Loucy (cell line): ENCODE measurements around the gene CDH4.

Experiments used
- EZH2phosphoT487 ChIP-seq: fragments of 200-600 bp; IDR thresholded peaks from 2 replicates; pipeline ENCODE4 v1.6.1; 2018; ENCODE audit warnings: antibody characterized with exemption, mild to moderate bottlenecking, moderate library complexity, borderline replicate concordance
- TF ChIP-seq, protein P1 (sequence below): fragments of 200-600 bp; sonication (generic); conservative IDR thresholded peaks from 2 replicates; pipeline ENCODE4 v1.5.1; 2014; ENCODE audit warnings: mild to moderate bottlenecking, antibody characterized with exemption, low read length

DNA sequence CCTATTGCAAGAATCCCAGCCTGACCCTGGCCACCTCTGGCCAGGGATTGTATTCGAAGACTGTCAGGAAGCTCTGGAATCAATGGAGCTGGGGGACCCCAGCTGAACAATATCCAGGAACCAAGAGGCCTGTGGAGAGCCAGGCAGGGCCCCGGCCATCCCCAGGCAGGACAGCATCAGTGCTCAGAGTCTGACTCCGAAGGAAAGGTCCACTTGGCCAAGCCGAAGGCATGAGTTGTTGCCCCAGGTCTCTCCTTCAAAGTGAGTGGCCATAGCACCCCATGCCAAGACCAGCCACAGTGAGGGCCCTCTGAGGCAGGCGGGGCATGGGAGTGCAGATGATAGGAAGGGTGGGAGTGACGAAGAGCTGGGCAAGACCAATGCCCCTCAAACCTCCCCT, 193.1 kb downstream of the CDH4 start:
- TF ChIP-seq, protein P1, sequence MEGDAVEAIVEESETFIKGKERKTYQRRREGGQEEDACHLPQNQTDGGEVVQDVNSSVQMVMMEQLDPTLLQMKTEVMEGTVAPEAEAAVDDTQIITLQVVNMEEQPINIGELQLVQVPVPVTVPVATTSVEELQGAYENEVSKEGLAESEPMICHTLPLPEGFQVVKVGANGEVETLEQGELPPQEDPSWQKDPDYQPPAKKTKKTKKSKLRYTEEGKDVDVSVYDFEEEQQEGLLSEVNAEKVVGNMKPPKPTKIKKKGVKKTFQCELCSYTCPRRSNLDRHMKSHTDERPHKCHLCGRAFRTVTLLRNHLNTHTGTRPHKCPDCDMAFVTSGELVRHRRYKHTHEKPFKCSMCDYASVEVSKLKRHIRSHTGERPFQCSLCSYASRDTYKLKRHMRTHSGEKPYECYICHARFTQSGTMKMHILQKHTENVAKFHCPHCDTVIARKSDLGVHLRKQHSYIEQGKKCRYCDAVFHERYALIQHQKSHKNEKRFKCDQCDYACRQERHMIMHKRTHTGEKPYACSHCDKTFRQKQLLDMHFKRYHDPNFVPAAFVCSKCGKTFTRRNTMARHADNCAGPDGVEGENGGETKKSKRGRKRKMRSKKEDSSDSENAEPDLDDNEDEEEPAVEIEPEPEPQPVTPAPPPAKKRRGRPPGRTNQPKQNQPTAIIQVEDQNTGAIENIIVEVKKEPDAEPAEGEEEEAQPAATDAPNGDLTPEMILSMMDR = no peak
- no peak for TF ChIP-seq EZH2phosphoT487
